ENCODE results near the gene TNFRSF4.
A peak's percentile ranks its signal among the peaks of the same experiment; 100 is the strongest.

Gene TNFRSF4

GRCh38 chr1:1239614-1240347 is 25.8 kb upstream of the TNFRSF4 start:
- no peak overlapping the region for H3K27ac Mint-ChIP-seq
- no peaks in the 10 kb centered on the region for H3K27me3 Mint-ChIP-seq
- no peak overlapping the region for H3K4me3 Mint-ChIP-seq
- H3K4me1 Mint-ChIP-seq (ENCODE audit: low read depth) = no peaks in the 10 kb centered on the region
- no peaks in the 10 kb centered on the region for H3K9me3 Mint-ChIP-seq
- H3K36me3 Mint-ChIP-seq (ENCODE audit: low read depth) = peaks cover under 1% of the 10 kb centered on the region

DNA sequence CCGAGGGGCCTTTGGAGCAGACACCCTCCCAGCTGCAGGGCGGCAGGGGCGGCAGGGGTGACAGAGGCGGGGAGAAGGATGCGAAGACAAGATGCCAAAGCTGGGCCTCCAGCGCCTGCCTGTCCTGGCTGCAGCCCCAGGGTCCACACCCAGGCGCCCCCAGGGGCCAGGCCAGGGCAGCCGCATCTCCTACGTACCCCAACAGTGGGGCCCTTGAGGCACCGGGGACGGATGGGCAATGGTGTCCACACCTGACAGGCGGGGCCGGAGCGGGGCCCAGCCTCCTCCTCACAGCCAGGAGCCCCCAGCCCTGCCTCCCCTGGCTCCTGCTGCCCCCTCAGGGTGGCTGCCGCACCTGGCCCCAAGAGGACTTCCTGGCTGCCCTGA is 25.3 kb upstream of the TNFRSF4 start:
- H3K4me3 Mint-ChIP-seq = no peak overlapping the region
- H3K27ac Mint-ChIP-seq = no peak overlapping the region
- H3K36me3 Mint-ChIP-seq (ENCODE audit: low read depth) = peaks cover 5% of the 10 kb centered on the region
- no peaks in the 10 kb centered on the region for H3K27me3 Mint-ChIP-seq
- peaks cover 6% of the 10 kb centered on the region for H3K4me1 Mint-ChIP-seq (ENCODE audit: low read depth)
- no peaks in the 10 kb centered on the region for H3K9me3 Mint-ChIP-seq

GRCh38 chr1:1238702-1239178 is 24.8 kb upstream of the TNFRSF4 start:
- Mint-ChIP-seq H3K27ac (no peak overlapping the region), H3K27me3 (no peaks in the 10 kb centered on the region), H3K4me3 (no peak overlapping the region), H3K36me3 (ENCODE audit: low read depth) (peaks cover 10% of the 10 kb centered on the region), H3K4me1 (ENCODE audit: low read depth) (peaks cover 10% of the 10 kb centered on the region), H3K9me3 (no peaks in the 10 kb centered on the region)

DNA sequence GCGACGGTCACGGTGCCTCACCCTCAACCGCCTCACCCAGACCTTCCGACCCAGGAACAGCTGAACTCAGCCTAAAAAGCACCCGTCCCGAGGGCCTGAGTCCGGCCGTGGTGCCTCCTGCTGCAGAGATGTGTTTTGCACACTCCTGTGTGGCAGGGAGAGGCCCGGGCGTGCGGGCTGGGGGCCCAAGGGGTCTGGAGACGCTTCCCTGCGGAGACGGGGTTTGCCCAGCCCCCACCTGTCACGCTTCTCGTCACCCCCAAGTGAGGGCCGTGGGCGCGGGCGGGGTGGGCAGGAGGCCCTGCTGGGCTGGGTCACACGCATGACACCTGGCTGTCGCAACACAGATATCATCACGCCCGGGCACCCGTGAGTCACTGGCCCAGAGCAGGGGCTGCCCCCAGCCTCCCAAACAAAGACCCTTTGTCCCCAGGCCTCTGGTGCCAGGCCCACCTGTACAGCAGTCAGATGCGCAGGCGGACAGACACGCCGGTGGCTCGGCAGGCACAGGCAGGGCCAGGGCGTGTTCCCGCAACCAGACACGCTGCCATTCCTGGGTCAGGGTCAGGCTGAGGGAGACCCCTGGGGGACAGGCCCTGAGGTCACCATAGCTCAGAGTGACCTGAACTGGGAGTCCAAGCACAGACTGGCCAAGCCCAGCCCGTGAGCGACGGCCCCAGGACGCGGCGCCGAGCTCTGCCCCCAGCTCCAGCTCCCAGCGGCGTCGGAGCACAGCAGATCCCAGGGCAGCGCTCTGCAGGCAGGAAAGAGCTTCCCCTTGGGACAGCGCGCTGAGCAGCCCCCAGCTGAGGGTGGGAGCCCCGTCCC is 24.1 kb upstream of the TNFRSF4 start:
- peaks cover 15% of the 10 kb centered on the region for H3K4me1 Mint-ChIP-seq (ENCODE audit: low read depth)
- H3K27me3 Mint-ChIP-seq = no peaks in the 10 kb centered on the region
- no peak overlapping the region for H3K27ac Mint-ChIP-seq
- no peak overlapping the region for H3K4me3 Mint-ChIP-seq
- H3K9me3 Mint-ChIP-seq = no peaks in the 10 kb centered on the region
- peaks cover 15% of the 10 kb centered on the region for H3K36me3 Mint-ChIP-seq (ENCODE audit: low read depth)

DNA sequence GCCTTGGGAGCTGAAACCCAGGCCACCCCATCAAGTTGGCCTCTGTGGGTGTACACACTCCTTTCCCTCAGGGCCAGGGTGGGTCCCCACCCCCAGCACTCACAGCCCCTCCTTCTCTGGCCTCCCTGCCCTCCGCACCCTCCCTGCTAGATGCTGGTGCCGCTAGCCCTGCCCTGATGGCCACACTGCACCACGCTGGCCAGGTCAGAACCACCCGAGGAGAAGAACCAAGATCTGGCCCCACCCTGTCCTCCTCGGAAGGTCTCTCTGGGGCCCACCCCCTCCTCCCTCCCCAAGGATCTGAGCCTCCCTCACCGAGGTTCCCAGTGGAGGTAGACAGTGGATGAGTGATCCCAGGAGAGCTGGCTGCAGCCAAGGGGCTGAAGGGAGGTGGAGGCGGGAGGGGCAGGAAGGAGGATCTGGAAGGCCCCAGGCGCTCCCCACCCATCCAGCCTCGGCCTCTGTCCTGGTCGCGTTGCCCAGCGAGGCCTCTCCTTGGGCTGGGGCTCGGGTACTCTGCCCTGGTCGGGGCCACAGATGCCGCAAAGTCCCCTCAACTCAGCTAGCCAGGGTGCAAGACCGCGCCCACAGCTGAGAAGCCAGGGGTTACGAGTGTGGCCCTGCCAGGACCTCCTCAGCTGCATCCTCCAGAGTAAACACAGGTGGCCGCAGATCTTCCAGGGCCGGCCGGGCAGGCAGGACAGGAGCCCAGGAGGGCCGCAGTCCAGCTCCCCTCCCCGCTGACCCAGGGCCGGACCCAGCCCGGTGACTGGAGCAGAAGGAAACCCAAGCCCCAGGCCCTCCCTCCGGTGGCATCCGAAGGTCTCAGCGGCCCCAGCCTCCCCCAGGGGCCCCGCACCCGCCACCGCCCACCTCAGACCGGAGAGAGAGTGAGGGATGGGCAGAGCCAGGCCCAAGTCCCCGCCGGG is 23.3 kb upstream of the TNFRSF4 start:
- H3K27me3 Mint-ChIP-seq = no peaks in the 10 kb centered on the region
- H3K36me3 Mint-ChIP-seq (ENCODE audit: low read depth) = peaks cover 15% of the 10 kb centered on the region
- H3K4me3 Mint-ChIP-seq = no peak overlapping the region
- peaks cover 15% of the 10 kb centered on the region for H3K4me1 Mint-ChIP-seq (ENCODE audit: low read depth)
- no peak overlapping the region for H3K27ac Mint-ChIP-seq
- H3K9me3 Mint-ChIP-seq = no peaks in the 10 kb centered on the region

GRCh38 chr1:1236176-1236763 is 22.3 kb upstream of the TNFRSF4 start:
- Mint-ChIP-seq H3K36me3 (ENCODE audit: low read depth) (peaks cover 15% of the 10 kb centered on the region), H3K27ac (no peak overlapping the region), H3K9me3 (no peaks in the 10 kb centered on the region), H3K4me1 (ENCODE audit: low read depth) (peaks cover 15% of the 10 kb centered on the region), H3K4me3 (no peak overlapping the region), H3K27me3 (no peaks in the 10 kb centered on the region)

GRCh38 chr1:1235016-1235744 is 21.2 kb upstream of the TNFRSF4 start:
- H3K27me3 Mint-ChIP-seq = no peaks in the 10 kb centered on the region
- H3K4me3 Mint-ChIP-seq = no peak overlapping the region
- H3K27ac Mint-ChIP-seq = no peak overlapping the region
- H3K9me3 Mint-ChIP-seq = no peaks in the 10 kb centered on the region
- H3K36me3 Mint-ChIP-seq (ENCODE audit: low read depth) = peaks cover 19% of the 10 kb centered on the region
- H3K4me1 Mint-ChIP-seq (ENCODE audit: low read depth) = peaks cover 26% of the 10 kb centered on the region

GRCh38 chr1:1234180-1234808 is 20.3 kb upstream of the TNFRSF4 start:
- peaks cover 35% of the 10 kb centered on the region for H3K4me1 Mint-ChIP-seq (ENCODE audit: low read depth)
- H3K27me3 Mint-ChIP-seq = no peaks in the 10 kb centered on the region
- peak overlapping the region; percentile 84 for H3K4me3 Mint-ChIP-seq
- H3K27ac Mint-ChIP-seq = peak overlapping the region; percentile 95
- H3K9me3 Mint-ChIP-seq = no peaks in the 10 kb centered on the region
- peaks cover 26% of the 10 kb centered on the region for H3K36me3 Mint-ChIP-seq (ENCODE audit: low read depth)

GRCh38 chr1:1233567-1233892 is 19.6 kb upstream of the TNFRSF4 start:
- H3K27ac Mint-ChIP-seq = peak overlapping the region; percentile 95
- peak overlapping the region; percentile 84 for H3K4me3 Mint-ChIP-seq
- peaks cover 41% of the 10 kb centered on the region for H3K4me1 Mint-ChIP-seq (ENCODE audit: low read depth)
- H3K36me3 Mint-ChIP-seq (ENCODE audit: low read depth) = peaks cover 32% of the 10 kb centered on the region
- H3K27me3 Mint-ChIP-seq = no peaks in the 10 kb centered on the region
- H3K9me3 Mint-ChIP-seq = no peaks in the 10 kb centered on the region

DNA sequence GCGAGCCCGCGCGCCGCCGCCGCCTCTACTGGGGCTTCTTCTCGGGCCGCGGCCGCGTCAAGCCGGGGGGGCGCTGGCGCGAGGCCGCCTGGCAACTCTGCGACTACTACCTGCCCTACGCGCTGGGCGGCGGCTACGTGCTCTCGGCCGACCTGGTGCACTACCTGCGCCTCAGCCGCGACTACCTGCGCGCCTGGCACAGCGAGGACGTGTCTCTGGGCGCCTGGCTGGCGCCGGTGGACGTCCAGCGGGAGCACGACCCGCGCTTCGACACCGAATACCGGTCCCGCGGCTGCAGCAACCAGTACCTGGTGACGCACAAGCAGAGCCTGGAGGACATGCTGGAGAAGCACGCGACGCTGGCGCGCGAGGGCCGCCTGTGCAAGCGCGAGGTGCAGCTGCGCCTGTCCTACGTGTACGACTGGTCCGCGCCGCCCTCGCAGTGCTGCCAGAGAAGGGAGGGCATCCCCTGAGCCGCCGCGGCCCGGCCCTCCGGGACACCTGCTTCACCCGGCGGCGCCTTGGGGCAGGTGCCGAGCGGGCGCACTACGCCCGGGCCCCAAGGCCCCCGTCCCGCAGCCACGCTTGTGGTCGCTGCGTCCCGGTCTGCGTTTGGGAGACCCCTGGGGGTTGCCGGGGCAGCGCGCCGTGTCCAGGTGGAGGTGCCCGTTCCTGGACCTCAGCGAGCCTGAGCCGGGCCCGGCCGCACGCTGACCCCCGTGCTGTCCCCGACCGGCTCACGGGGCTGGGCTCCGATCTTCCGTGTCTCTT is 19.0 kb upstream of the TNFRSF4 start:
- H3K27me3 Mint-ChIP-seq = no peaks in the 10 kb centered on the region
- peak overlapping the region; percentile 84 for H3K4me3 Mint-ChIP-seq
- H3K9me3 Mint-ChIP-seq = no peaks in the 10 kb centered on the region
- peaks cover 34% of the 10 kb centered on the region for H3K36me3 Mint-ChIP-seq (ENCODE audit: low read depth)
- peaks cover 42% of the 10 kb centered on the region for H3K4me1 Mint-ChIP-seq (ENCODE audit: low read depth)
- H3K27ac Mint-ChIP-seq = peak overlapping the region; percentile 95

GRCh38 chr1:1232208-1232795 is 18.3 kb upstream of the TNFRSF4 start, which contains the start of gene B3GALT6:
B3GALT6 (plus strand) TSS chr1:1232237; CDS start chr1:1232279, 42 bp downstream.
- Mint-ChIP-seq H3K9me3 (no peaks in the 10 kb centered on the region), H3K36me3 (ENCODE audit: low read depth) (peaks cover 34% of the 10 kb centered on the region), H3K27me3 (no peaks in the 10 kb centered on the region), H3K4me1 (ENCODE audit: low read depth) (peaks cover 42% of the 10 kb centered on the region), H3K4me3 (peak within 1 kb of the TSS; percentile 94), H3K27ac (peak within 1 kb of the TSS; percentile 86)

DNA sequence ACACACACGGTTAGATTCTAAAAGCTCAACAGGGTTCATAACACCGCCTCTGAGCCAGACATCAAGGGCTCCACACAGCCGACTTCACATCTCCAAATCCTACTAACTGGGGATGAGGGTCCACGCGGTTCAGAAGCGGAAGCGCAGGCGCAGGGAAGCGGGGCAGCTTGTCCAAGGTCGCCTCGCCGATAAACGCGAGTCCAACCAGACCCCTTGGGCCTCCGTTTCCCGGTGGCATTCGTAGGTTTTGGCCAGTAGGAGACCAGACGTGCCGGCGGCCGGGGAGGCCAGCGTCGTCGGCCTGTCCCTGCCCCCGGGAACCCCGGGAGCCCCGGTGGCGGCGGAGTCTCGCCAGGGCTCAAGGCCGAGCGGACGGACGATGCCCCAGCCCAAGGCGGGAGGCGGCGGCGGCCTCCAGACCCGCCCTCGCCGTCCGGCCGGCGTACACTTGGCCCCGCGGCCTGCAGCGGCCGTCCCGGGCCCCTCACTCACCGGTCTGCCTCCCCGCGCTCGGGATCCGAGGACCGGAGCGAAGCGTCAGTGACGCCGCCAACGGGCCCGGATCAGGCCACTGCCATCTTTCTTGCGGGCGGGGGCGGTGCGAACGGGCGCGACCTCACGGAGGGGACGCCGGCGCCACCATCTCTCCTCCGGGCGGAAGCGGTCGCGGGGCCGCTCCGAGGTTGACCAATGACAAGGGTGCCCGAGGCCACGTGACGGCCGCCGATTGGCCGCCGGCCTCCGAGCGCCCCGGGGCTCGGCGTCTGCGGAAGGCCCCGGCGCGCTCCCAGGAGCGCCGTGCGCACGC is 17.7 kb upstream of the TNFRSF4 start, which contains the start of gene SDF4:
SDF4 (minus strand) TSS at position 602 of the 808 bp plus-strand sequence. CDS start 3,229 bp downstream, outside the sequence.
- Mint-ChIP-seq H3K27me3 (no peaks in the 10 kb centered on the region), H3K9me3 (no peaks in the 10 kb centered on the region), H3K4me3 (peak within 1 kb of the TSS; percentile 94), H3K27ac (peak within 1 kb of the TSS; percentile 86), H3K36me3 (ENCODE audit: low read depth) (peaks cover 34% of the 10 kb centered on the region), H3K4me1 (ENCODE audit: low read depth) (peaks cover 42% of the 10 kb centered on the region)

All from stimulated activated naive CD8-positive, alpha-beta T cell treated with anti-CD3 and anti-CD28 coated beads, Interleukin-15, Interleukin-2, amounts not matched to agents 100 ng/mL and 50 ng/mL, for 24 hours (primary cell).